GM23338 (cell line): ENCODE results near the gene CSRNP3. TPM values are rescaled to one million over a fixed set of nuclear protein-coding genes. Genes with fewer than 3 reads are reported as not detected.

Experiments used
- ATAC-seq: fragments of 200-7000 bp; cut with Tn5 transposase; 3 replicates; pipeline ENCODE4 v1.9.1; 2020
- DNase-seq: peaks from one replicate; pipeline ENCODE4 v3.0.0-alpha.2; 2015; ENCODE audit warnings: low spot score
- H2AFZ ChIP-seq: fragments of 200-600 bp; sonication (generic); 2 replicates; pipeline ENCODE4 v1.8.0; 2016; ENCODE audit warnings: antibody characterized with exemption, mild to moderate bottlenecking, moderate library complexity
- H3F3A ChIP-seq: fragments of 200-600 bp; sonication (generic); replicated peaks from 2 replicates; pipeline ENCODE4 v1.8.0; 2017; ENCODE audit warnings: antibody characterized with exemption, mixed run types, low read depth
- H3K27ac ChIP-seq: fragments of 200-600 bp; sonication (generic); 2 replicates; pipeline ENCODE4 v1.6.1; 2016; ENCODE audit warnings: low read depth
- H3K27me3 ChIP-seq: fragments of 200-600 bp; sonication (generic); 2 replicates; pipeline ENCODE4 v1.8.0; 2016; ENCODE audit warnings: mild to moderate bottlenecking, mixed run types, moderate library complexity; ENCODE audit not compliant: insufficient read depth
- H3K36me3 ChIP-seq: fragments of 200-600 bp; sonication (generic); 2 replicates; pipeline ENCODE4 v1.8.0; 2016; ENCODE audit warnings: mild to moderate bottlenecking; ENCODE audit not compliant: insufficient read depth
- H3K4me1 ChIP-seq: fragments of 200-600 bp; sonication (generic); 2 replicates; pipeline ENCODE4 v1.8.0; 2016; ENCODE audit warnings: mild to moderate bottlenecking, moderate library complexity; ENCODE audit not compliant: insufficient read depth
- H3K4me2 ChIP-seq: fragments of 200-600 bp; sonication (generic); 2 replicates; pipeline ENCODE4 v1.7.1; 2017; ENCODE audit warnings: mixed run types
- H3K4me3 ChIP-seq: fragments of 200-600 bp; sonication (generic); 2 replicates; pipeline ENCODE4 v1.6.1; 2016; ENCODE audit warnings: mixed run types
- H3K79me2 ChIP-seq: fragments of 200-600 bp; sonication (generic); replicated peaks from 2 replicates; pipeline ENCODE4 v1.8.0; 2017; ENCODE audit warnings: mild to moderate bottlenecking; ENCODE audit not compliant: insufficient read depth
- H3K9me2 ChIP-seq: fragments of 200-600 bp; sonication (generic); 2 replicates; pipeline ENCODE4 v1.8.0; 2017; ENCODE audit not compliant: insufficient read depth
- H4K20me1 ChIP-seq: fragments of 200-600 bp; sonication (generic); replicated peaks from 2 replicates; pipeline ENCODE4 v1.8.0; 2017; ENCODE audit warnings: mild to moderate bottlenecking; ENCODE audit not compliant: insufficient read depth
- H3K27ac Mint-ChIP-seq: 2 replicates; pipeline ENCODE4 v1.8.0; 2020; ENCODE audit warnings: inconsistent platforms, mild to moderate bottlenecking, moderate library complexity, mixed read lengths
- H3K27me3 Mint-ChIP-seq: 3 replicates; pipeline ENCODE4 v1.8.0; 2022; ENCODE audit warnings: low read depth, mild to moderate bottlenecking, moderate library complexity, mixed read lengths, inconsistent platforms; ENCODE audit not compliant: insufficient read depth, poor library complexity
- H3K36me3 Mint-ChIP-seq: 3 replicates; pipeline ENCODE4 v1.8.0; 2021; ENCODE audit warnings: low read depth, mild to moderate bottlenecking, inconsistent platforms, moderate library complexity, mixed read lengths
- H3K4me1 Mint-ChIP-seq: 3 replicates; pipeline ENCODE4 v1.8.0; 2020; ENCODE audit warnings: mild to moderate bottlenecking, inconsistent platforms, mixed read lengths
- H3K4me3 Mint-ChIP-seq: 3 replicates; pipeline ENCODE4 v1.8.0; 2021; ENCODE audit warnings: moderate library complexity, mild to moderate bottlenecking, inconsistent platforms, mixed read lengths
- H3K9me3 Mint-ChIP-seq: 3 replicates; pipeline ENCODE4 v1.8.0; 2020; ENCODE audit warnings: moderate library complexity, mild to moderate bottlenecking, inconsistent platforms, mixed read lengths
- CREB1 ChIP-seq: fragments of 250-450 bp; sonication (Bioruptor Pico); IDR thresholded peaks from 2 replicates; pipeline ENCODE4 v1.5.0; 2020; ENCODE audit warnings: low read depth, mild to moderate bottlenecking, moderate library complexity
- CTCF ChIP-seq, 2 experiments: fragments of 200-600 bp in 1 of 2; sonication (generic) in 1 of 2; conservative IDR thresholded peaks; 2 replicates each; pipeline versions ENCODE4 v1.5.1 to v1.6.1; 2016 to 2017; ENCODE audit warnings: antibody characterized with exemption in 2 of 2, low read depth in 2 of 2, mild to moderate bottlenecking in 2 of 2, moderate library complexity in 1 of 2
- ETS1 ChIP-seq: IDR thresholded peaks from 2 replicates; pipeline ENCODE4 v1.6.1; 2016; ENCODE audit warnings: antibody characterized with exemption
- EZH2 ChIP-seq: fragments of 200-600 bp; sonication (generic); IDR thresholded peaks from one replicate; pipeline ENCODE4 v1.8.0; 2017; ENCODE audit warnings: antibody characterized with exemption, mild to moderate bottlenecking, low read depth; ENCODE audit not compliant: unreplicated experiment
- EZH2phosphoT487 ChIP-seq: fragments of 200-600 bp; sonication (generic); IDR thresholded peaks from one replicate; pipeline ENCODE4 v1.8.1; 2018; ENCODE audit warnings: antibody characterized with exemption; ENCODE audit not compliant: unreplicated experiment
- JUNB ChIP-seq: IDR thresholded peaks from one replicate; pipeline ENCODE4 v1.6.1; 2016; ENCODE audit warnings: antibody characterized with exemption; ENCODE audit not compliant: unreplicated experiment
- NANOG ChIP-seq: IDR thresholded peaks from 2 replicates; pipeline ENCODE4 v1.6.1; 2016; ENCODE audit warnings: antibody characterized with exemption, borderline replicate concordance
- POLR2AphosphoS5 ChIP-seq: IDR thresholded peaks from 2 replicates; pipeline ENCODE4 v1.6.1; 2016; ENCODE audit warnings: antibody characterized with exemption, low read depth
- STAT1 ChIP-seq: IDR thresholded peaks from one replicate; pipeline ENCODE4 v1.6.1; 2016; ENCODE audit warnings: antibody characterized with exemption; ENCODE audit not compliant: unreplicated experiment
- ZNF331 ChIP-seq: fragments of 250-450 bp; sonication (Bioruptor Pico); IDR thresholded peaks from 2 replicates; pipeline ENCODE4 v1.5.0; 2020; ENCODE audit warnings: low read depth, mild to moderate bottlenecking, moderate library complexity
- polyA plus RNA-seq: library from polyadenylated mRNA; unstranded; fragments of >200 nt; fragmentation: Nextera tagmentation; extraction: Ambion mirVana; gene quantifications from 2 replicates; pipeline ENCODE4 v1.2.1, GENCODE V29; 2016
- total RNA-seq: library from RNA; depleted of rRNA; stranded (reverse); fragments of >200 nt; shearing (Covaris generic); gene quantifications from 2 replicates; pipeline ENCODE4 v1.2.3, GENCODE V29; 2014
- TF ChIP-seq, protein P1 (sequence below): IDR thresholded peaks from one replicate; pipeline ENCODE4 v1.6.1; 2018; ENCODE audit warnings: antibody characterized with exemption; ENCODE audit not compliant: unreplicated experiment

The CSRNP3 gene
- total and polyA plus RNA-seq, 2 experiments from 2014 or later, result 3.8 to 6.8 TPM

DNA sequence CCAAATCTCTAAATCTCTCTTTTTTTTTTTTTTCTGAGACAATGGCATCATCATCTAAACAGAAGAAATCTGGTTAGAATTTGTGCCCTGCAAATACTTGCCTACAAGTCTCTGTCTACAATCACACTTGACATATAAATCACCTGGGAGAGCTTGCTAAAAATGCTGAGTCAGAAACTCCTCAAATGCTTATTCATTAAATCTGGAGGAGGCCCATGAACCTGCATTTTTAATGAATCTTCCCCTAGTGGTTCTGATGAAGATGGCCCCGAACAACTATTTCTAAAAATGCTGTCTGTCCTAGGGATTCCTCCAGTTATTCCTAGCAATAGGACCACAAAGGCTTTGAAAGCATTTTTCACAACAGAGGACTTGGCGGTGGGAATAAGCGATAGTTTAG lies 1.6 kb upstream of the CSRNP3 start:
- Mint-ChIP-seq H3K4me1 (peaks cover 25% of the 10 kb centered on the region), H3K27ac (peak overlapping the region; percentile 76), H3K27me3 (peaks cover 2% of the 10 kb centered on the region), H3K9me3 (no peaks in the 10 kb centered on the region), H3K4me3 (no peak overlapping the region), H3K36me3 (no peaks in the 10 kb centered on the region)
- H3K27me3 ChIP-seq, result no peaks in the 10 kb centered on the region
- no peaks in the 10 kb centered on the region for H3K9me2 ChIP-seq
- H3K79me2 ChIP-seq, result no peaks in the 10 kb centered on the region
- DNase-seq, result peak; percentile 54
- H3F3A ChIP-seq, result no peaks in the 10 kb centered on the region
- no peaks in the 10 kb centered on the region for H4K20me1 ChIP-seq
- peak in 1 of 2 experiments; percentile 32; a peak in 1 of 4 replicates for TF ChIP-seq CTCF (conservative IDR thresholded peaks at IDR 0.05; ENCODE audit: low read depth in 2 of 2)
- TF ChIP-seq, protein P1, sequence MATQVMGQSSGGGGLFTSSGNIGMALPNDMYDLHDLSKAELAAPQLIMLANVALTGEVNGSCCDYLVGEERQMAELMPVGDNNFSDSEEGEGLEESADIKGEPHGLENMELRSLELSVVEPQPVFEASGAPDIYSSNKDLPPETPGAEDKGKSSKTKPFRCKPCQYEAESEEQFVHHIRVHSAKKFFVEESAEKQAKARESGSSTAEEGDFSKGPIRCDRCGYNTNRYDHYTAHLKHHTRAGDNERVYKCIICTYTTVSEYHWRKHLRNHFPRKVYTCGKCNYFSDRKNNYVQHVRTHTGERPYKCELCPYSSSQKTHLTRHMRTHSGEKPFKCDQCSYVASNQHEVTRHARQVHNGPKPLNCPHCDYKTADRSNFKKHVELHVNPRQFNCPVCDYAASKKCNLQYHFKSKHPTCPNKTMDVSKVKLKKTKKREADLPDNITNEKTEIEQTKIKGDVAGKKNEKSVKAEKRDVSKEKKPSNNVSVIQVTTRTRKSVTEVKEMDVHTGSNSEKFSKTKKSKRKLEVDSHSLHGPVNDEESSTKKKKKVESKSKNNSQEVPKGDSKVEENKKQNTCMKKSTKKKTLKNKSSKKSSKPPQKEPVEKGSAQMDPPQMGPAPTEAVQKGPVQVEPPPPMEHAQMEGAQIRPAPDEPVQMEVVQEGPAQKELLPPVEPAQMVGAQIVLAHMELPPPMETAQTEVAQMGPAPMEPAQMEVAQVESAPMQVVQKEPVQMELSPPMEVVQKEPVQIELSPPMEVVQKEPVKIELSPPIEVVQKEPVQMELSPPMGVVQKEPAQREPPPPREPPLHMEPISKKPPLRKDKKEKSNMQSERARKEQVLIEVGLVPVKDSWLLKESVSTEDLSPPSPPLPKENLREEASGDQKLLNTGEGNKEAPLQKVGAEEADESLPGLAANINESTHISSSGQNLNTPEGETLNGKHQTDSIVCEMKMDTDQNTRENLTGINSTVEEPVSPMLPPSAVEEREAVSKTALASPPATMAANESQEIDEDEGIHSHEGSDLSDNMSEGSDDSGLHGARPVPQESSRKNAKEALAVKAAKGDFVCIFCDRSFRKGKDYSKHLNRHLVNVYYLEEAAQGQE, result no peak
- TF ChIP-seq JUNB, result no peak
- no peak for ATAC-seq
- no peak overlapping the region for H3K4me2 ChIP-seq
- H3K36me3 ChIP-seq, result no peaks in the 10 kb centered on the region
- H3K27ac ChIP-seq, result no peak overlapping the region
- H3K4me3 ChIP-seq, result no peak overlapping the region
- H2AFZ ChIP-seq, result peak overlapping the region; percentile 1; the same call in 1 of the 2 replicates
- peaks cover 15% of the 10 kb centered on the region; the same call in 1 of the 2 replicates for H3K4me1 ChIP-seq

DNA sequence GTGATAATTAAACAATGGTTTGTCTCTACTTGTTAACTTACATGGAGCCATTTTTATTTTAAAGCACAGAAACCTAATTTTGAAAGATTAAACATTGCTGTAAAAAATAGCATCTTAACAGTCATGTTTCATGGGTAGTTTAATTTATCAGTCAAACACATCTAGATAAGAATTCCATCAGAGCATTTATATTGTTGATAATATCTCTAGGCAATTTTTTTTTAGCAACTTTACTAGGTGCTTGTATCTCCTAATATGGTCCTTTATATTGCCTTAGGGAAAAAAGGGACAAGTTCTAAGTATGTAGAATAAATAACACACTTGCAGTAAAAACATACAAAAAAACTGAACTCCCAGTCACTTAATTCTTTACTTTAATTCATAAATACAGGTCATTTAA lies 863 bp downstream of the CSRNP3 start:
- Histone ChIP-seq H2AFZ (no peak overlapping the region), H3K27me3 (no peaks in the 10 kb centered on the region), H3K4me3 (peak overlapping the region; percentile 52), H3K36me3 (no peaks in the 10 kb centered on the region), H3K79me2 (no peaks in the 10 kb centered on the region), H3K4me1 (peaks cover 26% of the 10 kb centered on the region; the same call in 1 of the 2 replicates), H3K27ac (no peak overlapping the region), H4K20me1 (no peaks in the 10 kb centered on the region), H3K9me2 (no peaks in the 10 kb centered on the region), H3K4me2 (peak overlapping the region; percentile 72), H3F3A (no peaks in the 10 kb centered on the region)
- H3K9me3 Mint-ChIP-seq, result no peaks in the 10 kb centered on the region
- peaks cover 42% of the 10 kb centered on the region for H3K4me1 Mint-ChIP-seq
- no peaks in the 10 kb centered on the region for H3K36me3 Mint-ChIP-seq
- ATAC-seq (no peak), DNase-seq (no peak)
- H3K4me3 Mint-ChIP-seq, result peak overlapping the region; percentile 83
- TF ChIP-seq CTCF (conservative IDR thresholded peaks at IDR 0.05; ENCODE audit: low read depth in 2 of 2), result no peak
- no peak for TF ChIP-seq POLR2AphosphoS5
- no peak for TF ChIP-seq EZH2phosphoT487
- no peak for TF ChIP-seq ZNF331 (CRISPR knock-in tag)
- no peak for TF ChIP-seq ETS1
- no peak for TF ChIP-seq EZH2
- TF ChIP-seq, protein P1, result no peak
- TF ChIP-seq NANOG, result no peak
- no peak for TF ChIP-seq CREB1
- TF ChIP-seq STAT1, result no peak
- peaks cover 2% of the 10 kb centered on the region for H3K27me3 Mint-ChIP-seq
- peak overlapping the region; percentile 93 for H3K27ac Mint-ChIP-seq
